ENCODE results near the gene RRBP1.

RRBP1 gene

DNA sequence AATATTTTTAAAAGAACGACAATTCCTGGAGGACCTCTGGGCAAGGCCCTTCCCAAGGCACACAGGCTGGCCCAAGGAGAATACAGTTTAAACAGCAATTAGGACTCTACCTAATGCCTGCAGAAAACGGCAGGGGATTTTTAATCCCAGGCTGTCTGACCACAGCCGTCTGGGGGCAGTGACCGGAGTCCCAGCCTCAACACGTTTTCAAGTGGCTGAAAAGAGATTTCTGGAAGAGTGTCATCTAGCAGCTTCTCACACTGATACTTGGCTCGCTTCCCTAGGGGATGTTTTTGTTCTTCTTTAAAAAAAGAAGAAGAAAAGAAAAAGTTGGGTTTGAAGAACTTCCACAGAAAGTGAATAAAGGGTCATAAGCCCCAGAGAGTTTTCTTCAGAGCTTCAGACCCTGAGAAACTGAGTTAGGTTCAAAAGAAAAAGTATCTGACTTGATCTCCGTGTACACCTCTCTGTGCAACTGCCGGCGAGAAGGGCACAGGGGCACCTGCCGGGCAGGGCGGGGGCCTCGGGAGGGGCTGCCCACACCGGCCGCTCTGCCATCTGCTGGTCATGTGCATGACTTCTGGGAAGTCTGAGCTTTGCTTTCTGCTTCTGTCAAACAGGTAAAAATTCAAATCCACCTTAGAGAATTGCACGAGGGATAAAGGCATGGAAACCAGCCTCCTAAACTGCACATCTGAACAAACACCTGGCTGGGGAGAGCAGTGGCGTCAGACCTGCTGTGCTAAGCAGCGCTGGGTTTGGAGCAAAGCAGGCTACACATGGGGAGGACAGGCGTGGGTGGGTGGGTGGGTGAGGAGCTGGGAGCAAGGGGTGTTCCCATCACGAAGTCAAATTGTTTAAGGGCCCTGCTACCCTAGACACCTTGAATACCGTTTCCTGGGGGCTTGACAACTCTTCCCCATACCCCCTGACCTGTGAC, 33.0 kb downstream of the RRBP1 start:
- DNase-seq (ENCODE audit: low read depth), result peak; percentile 34
- TF ChIP-seq CTCF (IDR thresholded peaks at IDR 0.05; ENCODE audit: insufficient read depth, low read depth, low read length, missing control alignments), result peak; percentile 59
- H3K4me3 ChIP-seq (ENCODE audit: low read length), result no peak overlapping the region

GRCh38 chr20:17648315-17648646, 33.8 kb downstream of the RRBP1 start:
- no peak overlapping the region for H3K4me3 ChIP-seq (ENCODE audit: low read length)
- DNase-seq (ENCODE audit: low read depth), result no peak
- no peak for TF ChIP-seq CTCF (IDR thresholded peaks at IDR 0.05; ENCODE audit: insufficient read depth, low read depth, low read length, missing control alignments)

GRCh38 chr20:17647391-17648314, 34.4 kb downstream of the RRBP1 start:
- H3K4me3 ChIP-seq (ENCODE audit: low read length), result no peak overlapping the region
- no peak for DNase-seq (ENCODE audit: low read depth)
- no peak for TF ChIP-seq CTCF (IDR thresholded peaks at IDR 0.05; ENCODE audit: insufficient read depth, low read depth, low read length, missing control alignments)

DNA sequence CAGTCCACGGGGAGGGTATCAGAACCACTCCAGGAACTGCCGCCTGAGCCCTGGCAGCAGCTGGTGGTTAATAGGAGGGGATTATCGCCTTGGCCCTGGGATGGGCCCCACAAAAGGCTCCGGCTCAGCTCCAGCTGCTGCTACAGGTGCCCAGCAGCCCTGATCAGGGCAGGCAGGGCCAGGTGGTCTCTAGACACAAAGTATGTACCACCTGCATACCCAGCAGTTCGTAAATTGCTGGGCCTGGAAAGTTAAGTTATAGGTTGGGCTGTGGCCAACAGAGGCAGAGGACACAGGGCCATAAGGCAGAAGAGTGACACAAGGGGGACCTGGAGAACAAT, 35.1 kb downstream of the RRBP1 start:
- no peak overlapping the region for H3K4me3 ChIP-seq (ENCODE audit: low read length)
- no peak for TF ChIP-seq CTCF (IDR thresholded peaks at IDR 0.05; ENCODE audit: insufficient read depth, low read depth, low read length, missing control alignments)
- DNase-seq (ENCODE audit: low read depth), result no peak

- H3K4me3 ChIP-seq (ENCODE audit: low read length), result no peak overlapping the region
- no peak for TF ChIP-seq CTCF (IDR thresholded peaks at IDR 0.05; ENCODE audit: insufficient read depth, low read depth, low read length, missing control alignments)
- DNase-seq (ENCODE audit: low read depth), result no peak
Observed at GRCh38 chr20:17646209-17646960, 35.7 kb downstream of the RRBP1 start.

GRCh38 chr20:17645546-17646208, 36.4 kb downstream of the RRBP1 start:
- TF ChIP-seq CTCF (IDR thresholded peaks at IDR 0.05; ENCODE audit: insufficient read depth, low read depth, low read length, missing control alignments), result no peak
- no peak for DNase-seq (ENCODE audit: low read depth)
- H3K4me3 ChIP-seq (ENCODE audit: low read length), result no peak overlapping the region
